GM21390 (cell line): ENCODE results near the gene CALCB.

Experiments
- ATAC-seq: cut with Tn5 transposase; IDR thresholded peaks from one replicate; pipeline ENCODE4 v1.9.1; 2021; ENCODE audit not compliant: unreplicated experiment

Gene CALCB

DNA sequence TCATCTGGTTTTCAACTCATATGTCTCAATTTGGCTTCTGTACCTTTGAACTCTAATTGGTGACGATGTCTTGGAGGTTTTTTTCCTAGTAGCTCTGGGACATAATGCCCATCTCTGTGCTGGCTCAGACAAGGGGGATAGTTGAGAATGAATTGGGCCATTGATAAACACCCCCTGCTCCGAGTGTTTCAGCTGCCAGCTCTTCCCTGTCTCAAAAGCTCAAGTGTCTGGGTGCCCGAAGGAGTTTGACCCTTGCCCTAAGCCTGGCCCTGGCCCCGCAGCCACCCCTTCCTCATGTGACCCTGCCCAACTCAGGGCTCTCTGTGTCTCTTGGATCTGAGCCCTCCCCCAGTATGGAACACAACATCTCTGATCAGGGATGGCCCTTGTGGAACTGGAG, 44.4 kb downstream of the CALCB start:
- ATAC-seq = no peak

DNA sequence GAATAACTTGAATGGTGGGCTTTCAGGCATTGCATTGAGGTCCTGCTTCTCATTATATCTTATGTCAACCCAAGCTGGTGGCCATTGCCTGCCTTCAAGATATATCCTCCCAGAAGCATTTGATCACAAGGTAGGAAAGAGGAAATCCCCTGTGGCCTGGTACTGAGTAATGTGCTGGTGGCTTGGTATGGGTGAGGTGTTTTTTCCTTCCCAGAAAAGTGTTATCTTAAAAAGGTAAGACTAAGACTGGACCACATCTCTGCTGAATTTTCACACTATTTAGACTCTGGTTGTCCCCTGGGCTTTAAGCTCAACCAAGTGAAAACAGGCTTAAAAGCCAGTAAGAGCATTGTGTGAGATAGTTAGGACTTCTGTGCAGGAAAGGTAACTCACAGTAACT, 45.0 kb downstream of the CALCB start:
- ATAC-seq = peak; percentile 31

DNA sequence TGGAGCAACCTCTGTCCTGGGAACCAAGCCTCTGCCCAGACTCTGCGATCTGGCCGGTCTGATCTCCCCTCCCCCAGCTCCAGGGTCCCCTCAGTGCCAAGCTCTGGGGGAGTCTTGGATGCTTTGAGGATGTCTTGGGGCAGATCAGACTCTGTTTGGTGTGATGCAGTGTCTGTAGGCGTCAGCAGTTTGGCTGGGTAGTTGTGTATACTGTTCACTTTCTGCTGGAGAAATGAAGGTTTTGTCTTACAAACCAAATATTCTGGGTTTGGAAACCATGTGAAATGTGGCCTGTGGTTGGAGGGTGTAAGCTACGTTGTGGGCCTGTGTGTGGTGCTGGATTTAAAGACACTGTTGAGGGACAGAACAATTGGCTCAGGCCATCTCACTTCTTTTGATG, 46.0 kb downstream of the CALCB start:
- ATAC-seq = no peak

DNA sequence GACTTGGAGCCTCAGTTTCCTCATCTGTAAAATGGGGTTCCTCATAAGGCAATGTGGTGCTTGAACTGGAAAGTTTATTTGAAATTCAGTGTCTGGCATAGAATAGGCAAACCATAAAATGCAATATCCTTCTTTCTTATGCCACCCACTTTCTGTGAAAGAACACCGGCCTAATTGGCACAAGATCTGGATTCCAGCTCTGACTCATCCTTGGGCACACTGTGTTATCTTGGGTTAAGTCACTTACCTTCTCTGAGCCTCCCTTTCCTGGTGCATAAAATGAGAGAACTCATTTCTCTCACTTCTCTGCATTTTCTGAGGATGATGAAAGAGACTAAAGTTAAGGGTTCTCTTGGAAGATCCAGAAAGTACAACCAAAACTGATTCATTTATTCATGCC, 46.4 kb downstream of the CALCB start:
- ATAC-seq = no peak

DNA sequence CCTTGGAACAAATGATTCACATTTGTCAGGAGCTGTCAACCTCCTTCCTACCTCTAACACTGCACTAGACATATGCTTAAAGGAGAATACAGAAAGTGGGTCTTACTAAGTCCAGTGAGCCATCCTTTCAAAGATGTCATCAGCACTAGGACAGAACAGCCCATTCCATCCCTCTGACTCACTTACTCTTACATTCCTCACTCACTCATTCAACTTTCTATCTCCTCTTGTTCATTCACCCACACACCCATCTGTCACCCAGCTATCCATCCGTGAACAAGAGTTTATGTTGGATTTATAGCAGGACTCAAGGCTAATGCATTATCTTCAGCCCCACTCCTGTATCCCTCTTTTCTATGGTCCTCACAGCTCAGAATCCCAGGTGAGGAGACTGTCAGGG, 50.5 kb downstream of the CALCB start:
- no peak for ATAC-seq

DNA sequence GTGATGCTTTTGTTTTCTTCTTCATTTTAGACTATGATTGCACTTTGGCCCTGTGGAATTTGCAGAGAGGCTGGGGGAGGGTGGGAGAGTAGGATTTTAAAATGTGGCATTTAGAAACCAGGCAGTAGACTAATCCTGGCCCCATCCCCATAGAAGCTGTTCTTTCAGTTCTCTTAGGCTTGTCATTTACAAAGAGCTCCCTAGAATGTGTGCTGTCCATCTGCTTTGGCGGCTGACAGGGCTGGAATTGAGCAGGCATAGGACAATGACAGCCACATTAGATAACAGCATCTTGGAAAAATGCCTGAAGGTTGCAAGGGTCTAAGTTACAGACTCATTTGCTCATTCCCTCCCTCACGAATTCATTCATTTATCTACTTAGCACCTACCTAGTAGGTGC, 51.1 kb downstream of the CALCB start:
- no peak for ATAC-seq

DNA sequence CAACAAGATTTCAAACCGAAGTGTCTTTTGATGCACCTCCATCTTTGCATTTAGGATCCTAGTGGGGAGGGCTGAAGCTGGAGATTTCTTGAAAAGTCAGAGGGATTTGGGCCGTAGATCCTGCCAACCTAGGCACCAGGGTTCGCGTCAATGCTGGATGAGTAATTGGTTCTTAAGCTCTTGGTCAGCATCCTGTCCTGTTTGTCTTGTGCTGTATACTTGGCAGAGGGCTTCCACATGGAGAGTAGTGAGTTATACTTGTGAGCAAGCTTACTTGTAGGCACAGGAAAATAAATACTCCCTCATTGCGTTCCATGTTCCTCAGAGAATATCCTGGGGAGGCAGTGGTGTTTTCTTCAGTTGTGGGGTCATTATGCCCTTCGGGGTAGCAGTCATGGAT, 53.9 kb downstream of the CALCB start:
- no peak for ATAC-seq
